Dedifferentiated amniotic fluid mesenchymal stem cell (primary cell): ENCODE data around the gene STK32B.

ENCODE experiments used
- DNase-seq: peaks from one replicate; pipeline ENCODE4 v3.0.0-alpha.2; 2016; ENCODE audit errors: extremely low spot score

Gene STK32B

DNA sequence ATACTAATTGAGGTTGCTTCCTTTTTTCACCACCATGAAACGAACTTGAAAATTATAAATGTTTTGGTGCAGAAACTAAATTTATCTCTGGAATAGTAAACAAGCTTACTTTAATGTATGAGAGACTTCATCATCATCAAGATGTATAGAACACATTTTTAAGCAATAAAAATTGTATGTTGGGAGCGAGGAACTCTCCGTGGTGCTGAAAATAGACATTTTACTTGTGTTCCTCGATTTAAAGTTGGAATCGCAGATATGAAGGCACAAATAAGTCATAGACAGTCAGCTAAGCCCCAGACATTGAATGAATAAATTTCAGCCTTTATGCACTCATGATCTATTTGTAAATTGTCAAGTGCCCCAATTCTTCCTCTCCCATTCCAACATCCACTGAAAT is 310.7 kb downstream of the STK32B start:
- DNase-seq = no peak

DNA sequence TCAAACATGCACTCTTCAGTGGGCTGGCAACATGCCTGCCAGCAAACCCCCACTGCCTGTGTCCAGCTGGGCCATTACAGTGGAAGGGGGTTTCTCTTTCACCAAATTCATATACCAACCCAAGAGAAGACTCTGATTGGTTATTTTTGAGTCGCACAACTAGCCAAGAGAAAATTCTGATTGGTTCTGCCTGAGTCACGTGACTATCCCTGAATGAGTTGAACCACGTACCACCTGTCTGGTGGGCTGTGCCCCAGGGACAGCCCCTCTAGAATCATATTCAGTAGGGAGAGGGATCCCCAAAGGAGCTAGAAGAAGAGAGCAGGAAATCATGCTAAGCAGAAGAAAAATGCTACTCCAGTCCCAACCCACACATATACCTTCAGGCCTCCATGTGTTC is 313.1 kb downstream of the STK32B start:
- DNase-seq = no peak

DNA sequence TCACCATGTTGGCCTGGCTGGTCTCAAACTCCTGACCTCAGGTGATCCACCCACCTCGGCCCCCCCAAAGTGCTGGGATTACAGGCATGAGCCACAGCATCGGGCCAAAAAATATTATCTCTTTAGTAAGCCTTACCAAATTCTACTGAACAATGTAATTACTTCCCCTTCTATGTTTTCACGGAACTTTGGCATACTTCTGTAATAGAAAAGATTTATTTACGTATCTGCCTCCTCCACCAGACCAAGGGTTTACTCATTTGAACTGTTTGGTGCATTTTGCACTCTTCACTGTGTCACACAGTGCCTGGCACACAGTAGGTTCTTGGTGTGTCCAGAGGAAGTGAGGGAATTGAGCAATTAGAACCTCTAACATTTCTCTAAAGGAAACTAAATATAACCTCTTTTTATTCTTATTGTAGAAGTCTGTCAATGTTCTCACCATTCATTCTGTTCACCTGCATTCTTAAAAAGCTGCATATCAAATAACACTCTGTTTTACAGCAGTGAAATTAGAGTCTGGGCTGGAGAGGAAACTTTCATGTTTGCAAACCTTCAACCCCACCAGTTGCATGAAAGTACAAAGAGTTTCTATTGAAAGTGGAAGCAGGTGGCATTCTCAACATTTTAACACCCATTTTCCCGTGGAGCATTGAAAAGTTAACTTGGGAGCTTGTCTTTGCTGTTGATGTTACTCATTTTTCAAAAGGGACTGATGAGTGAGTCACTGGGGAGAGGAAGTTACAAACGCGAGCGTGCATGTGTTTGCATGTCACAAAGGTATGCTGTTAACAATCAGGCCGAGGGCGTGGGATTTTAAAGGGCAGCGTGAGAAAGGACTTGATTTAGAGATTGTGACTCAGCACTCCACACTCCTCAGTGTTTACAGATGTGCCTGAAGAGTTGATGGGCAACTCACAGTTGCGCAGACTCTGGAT is 314.1 kb downstream of the STK32B start:
- peak; percentile 91 for DNase-seq

DNA sequence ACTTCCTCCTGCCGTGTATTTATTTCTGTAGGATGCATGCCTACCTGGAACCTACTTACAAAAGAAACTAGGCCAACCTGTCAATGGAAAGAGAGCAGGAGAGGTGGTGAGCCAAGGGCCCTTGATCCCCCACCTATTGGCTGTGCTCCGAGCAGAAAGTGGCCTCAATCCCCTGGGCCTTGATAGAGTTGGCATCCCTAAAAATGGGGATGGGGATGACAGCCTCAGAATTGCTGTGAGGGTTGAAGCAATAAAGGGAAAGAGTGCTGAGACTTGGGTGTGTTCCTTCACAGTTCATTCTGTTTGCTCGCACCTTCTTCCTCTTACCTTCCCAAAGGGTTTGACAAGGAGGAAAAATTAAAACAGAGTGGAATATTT is 314.7 kb downstream of the STK32B start:
- no peak for DNase-seq

DNA sequence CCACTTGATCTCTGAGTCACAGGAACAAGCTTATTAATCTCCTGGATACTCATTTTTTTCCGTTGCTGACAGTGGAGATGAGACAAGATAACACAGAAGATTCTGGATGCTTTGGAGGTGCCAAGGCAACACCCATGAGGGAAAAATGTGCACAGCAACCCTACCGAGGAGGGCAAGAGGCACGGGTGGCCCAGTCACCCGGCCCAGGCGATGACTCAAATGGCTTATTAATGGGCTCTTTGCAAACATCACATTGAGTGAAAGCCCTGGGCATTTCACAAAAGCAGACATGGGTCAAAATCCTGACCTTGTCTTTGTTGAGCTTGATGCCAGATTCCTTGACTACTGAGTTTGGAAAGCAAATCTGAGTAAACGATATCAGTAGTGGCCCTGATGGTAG is 315.1 kb downstream of the STK32B start:
- no peak for DNase-seq

DNA sequence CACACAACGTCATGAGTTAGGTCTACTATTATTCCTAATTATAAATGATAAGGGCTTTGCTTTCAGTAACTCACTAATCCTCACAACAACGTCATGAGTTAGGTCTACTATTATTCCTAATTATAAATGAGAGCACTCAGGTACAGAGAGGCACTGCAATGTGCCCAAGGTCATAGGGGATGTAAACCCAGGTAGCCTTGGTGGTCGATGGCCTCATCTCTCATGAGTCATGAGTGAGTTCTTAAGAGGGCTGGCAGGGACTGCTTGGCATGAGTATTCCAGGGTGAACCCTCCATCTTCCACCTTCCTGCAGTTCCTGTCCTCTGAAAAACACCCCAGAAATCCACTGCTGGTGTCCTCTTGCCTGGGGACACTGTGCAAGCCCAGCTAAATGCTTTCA is 317.1 kb downstream of the STK32B start:
- no peak for DNase-seq

DNA sequence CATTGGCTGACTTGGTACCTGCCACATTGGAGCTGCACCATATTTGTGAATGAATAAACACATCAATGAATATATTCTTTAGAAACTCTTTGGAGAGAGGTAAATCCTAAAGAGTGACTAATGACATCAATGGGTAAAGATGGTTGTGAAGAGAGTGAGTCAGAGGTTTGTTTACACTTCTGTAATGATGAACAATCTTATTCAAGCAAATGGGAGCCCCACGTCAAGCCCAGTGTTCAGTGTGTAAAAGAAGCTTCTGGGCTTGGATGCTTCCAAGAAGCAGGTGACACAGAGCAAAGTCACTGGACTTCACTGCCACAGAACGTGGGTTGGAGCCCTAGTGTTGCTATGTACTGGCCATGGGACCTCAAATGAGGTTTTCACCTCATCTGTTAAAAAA is 319.0 kb downstream of the STK32B start:
- DNase-seq = no peak

DNA sequence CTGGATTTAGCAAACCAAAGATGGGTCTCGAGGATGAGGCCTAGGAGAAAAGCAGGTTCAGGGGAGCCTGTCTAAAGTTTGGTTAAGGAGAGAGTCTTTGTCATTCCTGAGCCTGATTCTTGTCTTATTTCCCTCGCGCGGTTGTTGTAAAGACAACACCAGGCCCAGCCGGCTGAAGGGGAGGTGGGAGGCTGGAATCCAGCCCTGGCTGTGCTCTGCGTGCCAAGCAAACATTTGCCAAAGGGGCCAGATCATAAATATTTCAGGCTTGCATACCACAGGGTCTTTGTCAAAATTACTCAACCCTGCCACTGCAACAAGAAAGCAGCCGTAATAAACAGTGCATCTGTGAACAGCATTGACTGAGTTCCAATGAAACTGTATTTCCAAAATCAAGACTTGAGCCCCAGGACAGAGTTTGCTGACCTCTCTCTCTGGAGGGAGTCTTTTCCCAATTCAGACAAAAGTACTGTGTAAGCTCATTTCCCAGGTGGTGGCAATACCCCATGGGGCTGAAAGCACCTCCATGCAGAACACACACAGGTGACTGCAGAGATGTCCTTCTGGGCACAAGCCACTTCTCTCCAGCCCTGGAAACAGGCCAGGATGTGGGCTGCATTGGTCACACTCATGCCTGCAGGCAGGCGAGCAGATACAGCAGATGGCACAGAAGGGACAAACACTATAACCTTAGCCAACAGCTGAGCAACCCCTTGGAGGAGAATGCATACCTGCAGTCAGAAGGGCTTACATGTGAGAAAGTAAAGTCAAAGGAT is 320.3 kb downstream of the STK32B start:
- peak; percentile 73 for DNase-seq

DNA sequence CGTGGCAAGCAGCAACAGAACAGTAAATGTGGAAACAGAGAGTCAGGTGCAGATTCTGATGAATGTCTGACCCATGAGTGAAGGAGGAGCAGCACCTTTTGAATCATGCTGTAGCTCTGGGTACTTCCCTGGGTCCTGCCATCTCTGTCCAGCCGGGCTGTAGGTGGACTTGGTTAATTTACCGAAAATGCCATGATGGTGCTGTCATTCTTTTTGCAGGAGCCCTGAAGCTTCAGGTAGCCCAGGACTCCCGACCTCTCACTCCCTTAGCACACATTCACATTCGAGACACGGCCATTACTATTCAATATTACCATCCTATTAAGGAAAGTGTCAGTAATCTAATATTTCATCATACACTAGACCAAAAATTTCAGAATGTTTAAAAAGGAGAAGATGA is 320.9 kb downstream of the STK32B start:
- DNase-seq = no peak

DNA sequence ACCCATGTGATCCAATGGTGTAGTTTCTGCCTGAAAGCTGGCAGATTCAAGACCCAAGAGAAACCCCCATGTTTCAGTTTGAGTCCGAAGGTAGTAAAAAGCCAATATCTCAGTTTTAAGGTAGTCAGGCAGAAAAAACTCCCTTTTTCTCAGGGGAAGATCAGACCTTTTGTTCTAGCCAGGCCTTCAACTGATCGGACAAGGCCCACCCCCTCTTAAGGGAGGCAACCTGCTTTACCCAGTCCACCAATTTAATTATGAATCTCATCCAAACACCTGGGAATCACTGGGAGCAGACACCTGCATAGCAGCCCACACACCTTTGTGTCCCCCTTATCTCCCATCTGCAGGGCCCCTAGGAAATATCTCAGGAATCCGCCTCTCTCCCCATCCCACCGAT is 322.0 kb downstream of the STK32B start:
- DNase-seq = no peak

DNA sequence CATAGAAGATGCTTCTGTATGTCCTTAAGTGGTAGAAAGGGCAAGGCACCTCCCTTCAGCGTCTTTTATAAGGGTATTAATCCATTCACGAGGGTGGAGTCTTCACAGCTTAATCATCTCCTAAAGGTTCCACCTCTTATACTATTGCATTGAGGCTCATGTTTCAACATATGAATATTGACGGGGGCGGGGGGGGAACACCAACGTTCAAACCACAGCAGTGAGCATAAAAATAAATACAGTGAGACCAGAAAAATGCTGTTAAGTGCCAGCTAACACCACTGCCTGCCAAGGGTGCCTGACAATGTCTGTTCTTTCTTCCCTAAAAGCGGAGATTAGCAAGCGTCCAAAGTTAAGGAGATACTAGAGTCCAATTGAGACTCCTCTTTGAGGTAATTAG is 323.3 kb downstream of the STK32B start:
- no peak for DNase-seq

DNA sequence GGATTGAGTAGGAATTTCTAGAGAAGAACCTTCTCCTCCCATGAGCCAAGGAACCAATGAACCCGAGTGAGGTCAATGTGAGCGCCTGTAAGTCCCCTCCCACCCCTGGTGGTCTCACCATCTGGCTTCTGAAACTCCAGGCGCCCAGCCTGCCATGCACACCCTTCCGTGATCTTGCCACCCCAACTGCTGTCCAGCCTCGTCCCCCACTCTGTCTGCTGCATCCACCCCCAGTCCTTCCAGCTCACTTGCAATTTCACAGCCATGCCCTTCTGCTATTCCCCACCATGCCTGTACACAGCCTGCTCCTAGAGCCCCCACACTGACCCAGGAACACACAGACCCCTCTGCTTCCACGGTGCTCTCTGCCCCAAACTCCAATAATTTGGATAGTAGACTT is 323.7 kb downstream of the STK32B start:
- DNase-seq = no peak

DNA sequence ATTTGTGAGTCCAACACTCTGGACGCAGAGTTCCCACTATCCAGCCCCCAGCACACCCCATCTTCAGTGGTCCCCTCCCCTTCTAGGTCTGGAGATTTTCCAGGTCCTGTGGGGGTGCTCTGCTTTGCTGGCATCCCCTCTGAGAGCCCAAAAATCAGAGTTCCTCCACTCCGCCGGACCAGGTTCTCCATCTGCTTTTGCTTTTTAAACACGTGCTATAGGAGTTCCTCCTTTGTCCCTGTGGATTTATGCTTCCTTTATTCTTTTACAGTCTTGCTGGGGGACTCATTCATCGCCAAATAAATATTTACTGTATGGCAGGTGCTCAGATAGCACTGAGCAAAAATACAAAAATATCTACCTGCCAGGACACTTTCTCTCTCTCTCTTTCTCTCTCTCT is 324.7 kb downstream of the STK32B start:
- DNase-seq = no peak

DNA sequence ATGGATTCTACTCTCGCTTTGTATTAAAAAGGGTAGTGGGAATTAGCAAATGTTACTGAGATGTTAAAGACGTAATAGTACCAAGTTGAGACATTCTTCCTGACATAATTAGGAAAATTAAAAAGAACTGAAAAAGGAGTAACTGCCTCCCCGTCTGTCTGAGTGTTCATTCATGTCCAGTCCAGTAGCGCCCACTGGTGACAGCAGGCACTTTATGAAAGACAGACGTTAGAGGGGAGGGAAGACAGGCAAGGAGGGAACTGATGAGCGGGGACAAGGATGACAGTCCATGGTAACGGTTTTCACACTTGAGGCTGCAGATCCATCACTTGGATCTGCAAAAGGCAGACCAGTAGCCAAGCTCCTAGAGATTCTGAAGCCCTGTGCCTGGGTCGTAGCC is 326.7 kb downstream of the STK32B start:
- DNase-seq = no peak

DNA sequence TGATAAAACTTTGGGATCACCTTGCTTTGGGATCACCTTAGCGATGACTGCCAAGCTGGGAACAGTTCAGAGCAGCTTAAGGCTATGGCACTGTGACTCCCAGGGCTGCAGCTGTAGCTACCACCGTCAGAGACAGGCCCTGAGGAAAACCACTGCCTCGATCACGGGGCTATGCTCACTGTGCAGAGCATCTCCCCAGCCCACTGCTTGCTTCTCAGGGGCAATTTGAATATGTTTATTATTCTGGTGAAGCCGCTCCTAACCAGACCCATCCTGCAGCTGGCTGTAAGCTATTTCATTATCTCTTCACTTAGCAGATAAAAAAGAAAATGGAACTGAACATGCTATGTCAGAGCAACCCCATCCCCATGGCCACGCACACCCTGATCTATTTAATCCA is 328.6 kb downstream of the STK32B start:
- DNase-seq = no peak

DNA sequence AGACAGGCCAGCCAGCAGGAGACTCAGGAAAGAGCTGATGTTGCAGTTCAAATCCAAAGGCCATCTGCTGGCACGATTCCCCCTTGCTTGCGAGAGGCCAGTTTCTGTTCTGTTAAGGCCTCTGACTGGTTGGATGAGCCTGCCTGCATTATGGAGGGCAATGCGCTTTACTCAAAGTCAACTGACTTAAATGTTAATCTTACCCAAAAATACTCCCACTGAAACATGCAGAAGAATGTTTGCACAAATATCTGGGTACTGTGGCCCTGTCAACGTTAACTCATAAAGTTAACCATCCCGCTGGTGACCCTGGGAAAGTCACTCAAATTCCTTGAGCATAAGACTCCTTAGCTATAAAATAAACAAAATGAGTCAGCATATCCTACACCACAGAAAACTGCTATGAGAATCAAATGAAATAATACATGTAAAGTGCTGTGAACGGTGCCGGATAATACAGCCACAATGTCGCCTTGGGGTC is 330.7 kb downstream of the STK32B start:
- peak; percentile 60 for DNase-seq

DNA sequence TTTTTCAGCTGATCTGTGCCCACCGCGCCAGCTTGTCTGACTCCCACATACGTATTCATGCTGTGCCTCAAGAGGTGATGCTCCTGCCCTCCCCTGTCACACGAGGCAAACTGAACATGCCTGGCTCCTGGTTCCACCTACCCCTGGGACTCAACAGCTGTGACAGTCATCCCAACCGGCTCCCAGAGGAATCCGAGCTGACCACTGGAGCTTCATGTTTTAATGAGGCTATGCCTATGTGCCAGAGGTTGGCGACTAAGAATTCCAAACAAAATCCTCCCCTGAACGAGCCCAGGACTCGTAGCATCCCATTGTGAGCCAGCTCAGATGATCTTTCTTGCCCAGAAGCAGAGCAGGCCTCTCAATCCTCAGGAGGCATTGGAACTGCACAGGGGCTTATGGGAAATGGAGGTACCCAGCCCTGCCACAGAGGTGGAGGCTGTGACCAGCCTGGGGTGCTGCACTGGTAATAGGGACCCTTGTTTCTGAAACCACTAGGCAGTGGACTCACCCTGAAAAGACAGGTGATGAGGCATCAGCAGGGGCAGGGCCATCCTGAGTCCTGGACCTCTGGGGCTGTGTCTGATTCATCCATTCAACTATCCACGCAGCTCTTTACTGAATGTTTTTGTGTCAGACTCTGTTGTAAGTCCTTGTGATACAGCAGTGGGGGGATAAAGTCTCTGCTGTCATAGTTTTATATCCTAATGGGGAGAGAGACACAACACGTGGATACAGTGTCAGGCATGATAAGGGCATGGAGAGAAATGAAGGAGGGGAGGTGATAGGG is 332.1 kb downstream of the STK32B start:
- no peak for DNase-seq

DNA sequence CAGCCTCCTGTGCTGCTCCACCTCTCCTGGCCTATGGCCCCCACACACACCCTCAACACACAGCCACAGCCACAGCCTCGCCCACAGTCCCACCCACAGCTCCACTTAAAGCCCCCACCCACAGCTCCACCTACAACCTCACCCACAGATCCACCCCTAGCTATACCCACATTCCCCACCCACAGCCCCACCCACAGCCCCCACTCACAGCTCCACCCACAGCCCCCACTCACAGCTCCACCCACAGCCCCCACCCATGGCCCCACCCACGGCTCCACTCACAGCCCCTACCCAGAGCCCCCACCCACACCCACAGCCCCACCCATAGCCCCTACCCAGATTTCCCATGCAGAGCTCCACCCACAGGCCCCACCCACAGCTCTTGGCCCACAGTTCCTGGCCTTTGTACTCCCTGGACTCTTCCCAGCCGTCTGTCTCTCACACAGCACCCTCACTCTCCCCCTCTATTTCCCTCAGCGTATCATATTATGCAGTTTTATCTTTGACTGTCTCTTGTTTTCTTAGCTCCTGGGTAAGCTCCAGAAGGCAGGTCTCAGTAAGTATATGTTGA is 334.5 kb downstream of the STK32B start:
- DNase-seq = no peak

DNA sequence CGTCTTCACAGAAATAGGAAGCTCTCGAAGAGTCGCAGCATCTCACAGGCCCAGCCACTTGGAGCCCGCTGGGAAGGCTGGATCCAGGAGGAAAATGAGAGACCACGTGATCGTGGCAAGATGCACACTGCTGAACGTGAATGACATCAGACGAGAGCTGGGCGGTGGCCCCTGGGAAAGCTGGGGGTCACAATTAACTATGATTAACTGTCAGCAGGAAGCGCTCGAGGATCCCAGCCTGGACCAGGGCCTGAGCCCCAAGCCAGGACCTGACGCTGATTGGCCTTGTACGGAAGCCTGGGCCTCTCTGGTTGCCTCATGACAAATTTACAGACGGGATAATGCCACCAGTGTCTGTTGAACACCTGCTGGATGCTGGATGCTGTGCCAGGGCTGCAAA is 335.6 kb downstream of the STK32B start:
- DNase-seq = no peak

DNA sequence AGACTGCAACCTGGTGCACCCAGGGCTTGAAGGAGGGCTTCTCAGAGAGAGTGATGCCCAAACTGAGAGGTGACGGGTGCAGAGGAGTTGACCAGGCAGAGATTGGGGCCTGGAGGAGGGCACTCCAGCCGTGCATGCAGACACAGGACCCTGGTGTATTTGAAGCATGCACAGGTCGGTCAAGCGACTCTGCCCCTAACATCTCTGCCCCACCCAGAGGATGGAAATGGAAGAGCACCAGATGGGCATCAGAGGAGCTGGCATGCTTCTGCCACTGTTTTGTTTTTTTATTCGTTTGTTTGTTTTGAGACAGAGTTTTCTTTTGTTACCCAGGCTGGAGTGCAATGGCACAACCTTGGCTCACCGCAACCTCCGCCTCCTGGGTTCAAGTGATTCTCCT is 336.2 kb downstream of the STK32B start:
- DNase-seq = no peak

DNA sequence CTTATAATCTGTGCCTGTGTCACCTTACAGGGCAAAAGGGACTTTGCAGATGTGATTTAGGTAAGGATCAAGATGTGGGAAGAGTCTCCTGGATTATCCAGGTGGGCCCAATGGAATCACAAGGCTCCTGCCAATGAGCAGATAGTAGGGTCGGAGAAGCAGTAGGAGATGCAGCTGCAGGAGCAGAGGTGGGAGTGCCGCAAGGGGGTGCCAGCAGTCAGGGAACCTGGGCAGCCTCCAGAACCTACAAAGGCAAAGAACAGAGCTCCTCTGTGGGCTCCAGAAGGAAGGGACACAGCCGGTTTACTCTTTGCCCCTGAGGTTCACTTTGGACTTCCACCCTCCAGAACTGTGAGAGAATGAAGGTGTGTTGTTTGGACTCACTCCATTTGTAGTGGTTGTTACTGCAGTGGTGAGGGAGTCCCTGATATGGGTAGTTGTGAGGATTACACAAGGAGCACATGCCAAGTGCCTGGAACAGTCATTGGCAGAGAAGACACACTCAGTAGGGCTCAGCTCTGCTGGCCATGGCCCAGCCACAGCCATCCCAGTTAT is 338.6 kb downstream of the STK32B start:
- no peak for DNase-seq

DNA sequence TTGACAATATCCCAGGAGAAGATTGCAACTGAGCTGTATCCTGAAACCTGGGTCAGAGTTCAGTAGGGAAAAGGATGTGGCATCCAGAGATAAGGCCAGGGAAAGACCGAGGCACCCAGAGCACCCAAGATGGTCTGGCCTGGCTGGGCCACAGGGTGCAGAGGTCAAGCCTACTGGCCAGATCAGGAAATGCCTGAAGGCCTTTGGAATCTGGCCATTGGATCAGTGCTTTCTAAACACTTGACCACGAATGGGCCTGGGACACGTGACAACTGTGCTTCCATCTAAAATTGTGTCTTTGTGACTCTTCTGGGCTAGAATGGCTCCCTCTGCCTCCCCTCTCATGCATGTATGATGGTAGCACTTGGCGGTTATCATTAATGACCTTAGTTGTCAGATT is 340.2 kb downstream of the STK32B start:
- no peak for DNase-seq
